HepG2 (cell line): Measurements from ENCODE around the gene TMEM41A. TPM values are rescaled to one million over a fixed set of nuclear protein-coding genes. Genes with fewer than 3 reads are reported as not detected.
"Not testable (repeated sequence)": the region's sequence is repeated elsewhere in the genome, so short reads cannot be mapped to it uniquely, and the experiment has no call there.

ENCODE experiments used
- ATAC-seq: fragments of 200-7000 bp; cut with Tn5 transposase; 3 replicates; pipeline ENCODE4 v1.9.1; 2020; ENCODE audit warnings: mild to moderate bottlenecking, moderate library complexity
- BruUV-seq: library from RNA; stranded (reverse); fragments of 400-500 nt; replicated peaks from 2 replicates; lab custom pipeline; 2021; lab: Mats Ljungman, UMichigan
- CTCF ChIA-PET: fragments of 300-600 bp; formaldehyde crosslinking; extraction: SDS; loops from one replicate; lab custom pipeline; 2021; ENCODE audit warnings: low total read pairs, inconsistent platforms, low intra/inter-chr PET ratio; lab: Yijun Ruan, JAX
- POLR2A ChIA-PET: fragments of 350-600 bp; sonication (Branson Sonifier 250); formaldehyde crosslinking; loops from one replicate; lab custom pipeline; 2020; ENCODE audit warnings: antibody characterized with exemption, inconsistent platforms; lab: Yijun Ruan, JAX
- DNase-seq: peaks from one replicate; pipeline ENCODE4 v3.0.0-alpha.2; 2015; ENCODE audit warnings: low spot score
- FAIRE-seq: peaks from 3 replicates; lab custom pipeline; 2011; peaks lifted over from hg19 to GRCh38; lab: Jason Lieb, UNC
- H2AFZ ChIP-seq: one replicate; pipeline ENCODE4 v1.6.1; 2011; ENCODE audit warnings: low read length, inconsistent platforms
- H3K27ac ChIP-seq: fragments of 300-600 bp; 3 replicates; pipeline ENCODE4 v1.8.0; 2011; ENCODE audit warnings: mixed run types, mild to moderate bottlenecking, mixed read lengths, low read length, inconsistent platforms; ENCODE audit not compliant: insufficient read depth; ENCODE audit errors: extremely low read length
- H3K27me3 ChIP-seq, 2 experiments: fragments of 200-600 bp in 1 of 2; 2 replicates in 1 of 2; 3 replicates in 1 of 2; pipeline versions ENCODE4 v1.6.0 to v1.8.0; 2011; ENCODE audit warnings: low read length in 2 of 2, mild to moderate bottlenecking in 2 of 2, moderate library complexity in 2 of 2, inconsistent platforms in 1 of 2; ENCODE audit not compliant: insufficient read depth in 2 of 2, control insufficient read depth in 1 of 2
- H3K36me3 ChIP-seq, 2 experiments: fragments of 200-600 bp in 1 of 2; replicated peaks in 1 of 2; 2 replicates in 1 of 2; 3 replicates in 1 of 2; pipeline versions ENCODE4 v1.5.1 to v1.8.0; 2011; ENCODE audit warnings: low read length in 2 of 2, inconsistent platforms in 1 of 2; ENCODE audit not compliant: insufficient read depth in 2 of 2, control insufficient read depth in 1 of 2
- H3K4me1 ChIP-seq: 2 replicates; pipeline ENCODE4 v1.5.1; 2012; ENCODE audit warnings: low read length, inconsistent platforms; ENCODE audit not compliant: insufficient read depth
- H3K4me2 ChIP-seq: 2 replicates; pipeline ENCODE4 v1.6.0; 2011; ENCODE audit warnings: low read depth, low read length, inconsistent platforms
- H3K4me3 ChIP-seq, 3 experiments: fragments of 200-600 bp in 1 of 3; sonication (generic), shearing (Covaris generic) in 1 of 3; replicated peaks in 1 of 3; 2 replicates each; pipeline ENCODE4 v1.5.1; 2011 to 2016; ENCODE audit warnings: low read length in 3 of 3, inconsistent platforms in 2 of 3, low read depth in 2 of 3, mild to moderate bottlenecking in 2 of 3, control low read depth in 1 of 3, mixed read lengths in 1 of 3; ENCODE audit not compliant: insufficient read depth in 1 of 3
- H3K79me2 ChIP-seq: one replicate; pipeline ENCODE4 v1.6.1; 2011; ENCODE audit warnings: low read length, inconsistent platforms; ENCODE audit not compliant: insufficient read depth
- H3K9ac ChIP-seq: 2 replicates; pipeline ENCODE4 v1.6.0; 2011; ENCODE audit warnings: mild to moderate bottlenecking, low read depth, low read length, inconsistent platforms; ENCODE audit not compliant: insufficient read depth
- H3K9me3 ChIP-seq: 2 replicates; pipeline ENCODE4 v1.5.1; 2012; ENCODE audit warnings: mild to moderate bottlenecking, low read length
- H4K20me1 ChIP-seq: 2 replicates; pipeline ENCODE4 v1.6.0; 2011; ENCODE audit warnings: inconsistent platforms, mild to moderate bottlenecking, low read length, moderate library complexity; ENCODE audit not compliant: insufficient read depth
- CREB1 ChIP-seq, 2 experiments: fragments of 450-650 bp in 1 of 2; IDR thresholded peaks; 2 replicates each; pipeline ENCODE4 v1.6.1; 2016 to 2017; ENCODE audit warnings: control low read depth in 1 of 2, mild to moderate bottlenecking in 1 of 2, missing compliant biosample characterization in 1 of 2, missing genetic modification characterization in 1 of 2
- ELF4 ChIP-seq: sonication (generic); formaldehyde crosslinking; IDR thresholded peaks from 2 replicates; pipeline ENCODE4 v1.5.0; 2020; ENCODE audit warnings: missing genetic modification reagents, mild to moderate bottlenecking, moderate library complexity, borderline replicate concordance
- KDM1A ChIP-seq: IDR thresholded peaks from 2 replicates; pipeline ENCODE4 v1.6.1; 2016; ENCODE audit warnings: missing compliant biosample characterization
- KDM5B ChIP-seq: sonication (generic); formaldehyde crosslinking; IDR thresholded peaks from 2 replicates; pipeline ENCODE4 v1.4.0; 2020; ENCODE audit warnings: missing genetic modification reagents, mild to moderate bottlenecking, borderline replicate concordance
- NCOA1 ChIP-seq: sonication (generic); formaldehyde crosslinking; IDR thresholded peaks from 2 replicates; pipeline ENCODE4 v1.9.0; 2021; ENCODE audit warnings: missing genetic modification reagents
- NFIB ChIP-seq: sonication (generic); formaldehyde crosslinking; IDR thresholded peaks from 2 replicates; pipeline ENCODE4 v1.9.0; 2021; ENCODE audit warnings: missing genetic modification reagents, mild to moderate bottlenecking, borderline replicate concordance
- RFXAP ChIP-seq: sonication (generic); formaldehyde crosslinking; IDR thresholded peaks from 2 replicates; pipeline ENCODE4 v1.4.0; 2020; ENCODE audit warnings: missing genetic modification reagents, borderline replicate concordance
- SKI ChIP-seq: fragments of 450-650 bp; IDR thresholded peaks from one replicate; pipeline ENCODE4 v1.6.1; 2018; ENCODE audit warnings: mild to moderate bottlenecking; ENCODE audit not compliant: partially characterized antibody
- ZFP82 ChIP-seq: sonication (generic); formaldehyde crosslinking; IDR thresholded peaks from 2 replicates; pipeline ENCODE4 v1.5.1; 2020; ENCODE audit warnings: mild to moderate bottlenecking, missing genetic modification reagents, borderline replicate concordance
- ZNF629 ChIP-seq: sonication (generic); formaldehyde crosslinking; conservative IDR thresholded peaks from 2 replicates; pipeline ENCODE4 v1.5.0; 2020; ENCODE audit warnings: missing genetic modification reagents
- ZNF652 ChIP-seq: IDR thresholded peaks from 2 replicates; pipeline ENCODE4 v1.6.1; 2016; ENCODE audit warnings: low read depth, borderline replicate concordance
- WGBS: methylation state at CpG from one replicate; pipeline ENCODE4 v1.1.6; 2017; ENCODE audit warnings: low lambda C conversion rate; 5-methylcytosine and 5-hydroxymethylcytosine counted together
- in situ Hi-C: cut with HindIII; loops from 2 replicates; pipeline ENCODE4 v1.10.0; 2017; ENCODE audit warnings: low pct_unique_long_range_greater_than_20kb; ENCODE audit not compliant: extremely low pct_ligation_motif_present
- intact Hi-C: fragments of 100-400 bp; cut with micrococcal nuclease; formaldehyde crosslinking; loops from one replicate; pipeline ENCODE4 v1.10.0; 2022; ENCODE audit not compliant: unreplicated experiment
- polyA plus RNA-seq, 8 experiments: library from polyadenylated mRNA; depleted of rRNA in 3 of 8; stranded (reverse) in 7 of 8; unstranded in 1 of 8; fragments of >200 nt; fragmentation: Illumina TruSeq in 4 of 8; extraction: Trizol in 4 of 8; gene quantifications; 2 replicates each; pipeline versions ENCODE4 v1.2.1 to v1.2.3, GENCODE V29; 2011 to 2016; ENCODE audit warnings: low read depth in 4 of 8, missing spikeins in 1 of 8, mixed read lengths in 1 of 8; ENCODE audit not compliant: insufficient read depth in 1 of 8
- total RNA-seq, 5 experiments: library from RNA; depleted of rRNA; stranded (reverse); fragments of >200 nt; fragmentation: Illumina TruSeq; extraction: Trizol; gene quantifications; 2 replicates each; pipeline ENCODE4 v1.2.3, GENCODE V29; 2016; ENCODE audit warnings: low read depth in 1 of 5
- TF ChIP-seq, protein P1 (sequence below): sonication (generic); formaldehyde crosslinking; IDR thresholded peaks from 2 replicates; pipeline ENCODE4 v1.4.0; 2020; ENCODE audit warnings: missing genetic modification reagents
- TF ChIP-seq, protein P2 (sequence below): sonication (generic); formaldehyde crosslinking; IDR thresholded peaks from 2 replicates; pipeline ENCODE4 v1.4.0; 2020; ENCODE audit warnings: mild to moderate bottlenecking, missing genetic modification reagents
- TF ChIP-seq, protein P3 (sequence below): IDR thresholded peaks from 2 replicates; pipeline ENCODE4 v1.6.1; 2016; ENCODE audit warnings: control low read depth

TMEM41A gene
- total and polyA plus RNA-seq, 2 of the 13 experiments (the other 11 are each of a cell fraction or from before 2014, with no cell fraction given) = 30.0 to 40.0 TPM

DNA sequence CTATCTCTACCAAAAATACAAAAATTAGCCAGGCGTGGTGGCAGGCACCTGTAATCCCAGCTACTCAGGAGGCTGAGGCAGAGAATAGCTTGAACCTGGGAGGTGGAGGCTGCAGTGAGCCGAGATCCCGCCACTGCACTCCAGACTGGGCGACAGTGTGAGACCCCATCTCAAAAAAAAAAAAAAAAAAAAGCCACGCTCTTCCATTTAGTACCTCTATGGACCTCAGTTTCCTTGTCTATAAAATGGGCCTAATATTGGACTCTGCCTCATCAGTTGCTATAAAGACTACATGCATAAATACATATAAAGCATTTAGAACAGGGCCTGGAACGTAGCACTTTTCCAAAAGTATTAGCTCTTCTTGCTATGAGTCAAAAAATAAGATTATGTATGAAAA, 23.9 kb downstream of the TMEM41A start:
- H3K4me2 ChIP-seq, POLR2A ChIA-PET, H4K20me1 ChIP-seq, H3K9ac ChIP-seq, H3K9me3 ChIP-seq, ATAC-seq, H2AFZ ChIP-seq, CTCF ChIA-PET, H3K4me3 ChIP-seq, intact Hi-C loops, H3K27ac ChIP-seq, DNase-seq, H3K79me2 ChIP-seq, BruUV-seq, in situ Hi-C loops, H3K27me3 ChIP-seq, FAIRE-seq, H3K4me1 ChIP-seq: not testable (repeated sequence)
- H3K36me3 ChIP-seq = peaks cover 12 to 50% of the 10 kb centered on the region in 2 experiments
- WGBS = 98% methylated on average over 6 of the region's 6 CpGs
- peak; percentile 46 for TF ChIP-seq ZNF629

DNA sequence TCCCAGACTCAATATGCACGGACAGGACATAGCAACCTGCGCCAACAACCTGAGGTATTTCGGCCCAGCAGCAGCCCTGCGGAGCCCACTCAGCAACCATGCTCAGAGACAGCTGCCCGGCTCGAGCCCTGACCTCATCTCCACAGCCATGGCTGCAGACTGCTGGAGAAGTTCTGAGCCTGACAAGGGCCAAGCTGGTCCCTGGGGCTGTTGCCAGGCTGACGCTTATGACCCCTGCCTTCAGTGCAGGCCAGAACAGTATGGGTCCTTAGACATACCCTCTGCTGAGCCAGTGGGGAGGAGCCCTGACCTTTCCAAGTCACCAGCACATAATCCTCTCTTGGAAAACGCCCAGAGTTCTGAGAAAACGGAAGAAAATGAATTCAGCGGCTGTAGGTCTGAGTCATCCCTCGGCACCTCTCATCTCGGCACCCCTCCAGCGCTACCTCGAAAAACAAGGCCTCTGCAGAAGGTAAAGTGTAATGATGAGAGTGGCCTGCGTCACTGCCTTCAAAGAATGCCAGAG, 25.5 kb downstream of the TMEM41A start:
- Histone ChIP-seq H3K9me3 (no peaks in the 10 kb centered on the region), H3K27me3 (no peaks in the 10 kb centered on the region), H2AFZ (no peak overlapping the region), H3K4me1 (no peaks in the 10 kb centered on the region), H3K79me2 (no peaks in the 10 kb centered on the region), H3K9ac (no peak overlapping the region), H3K36me3 (peaks cover 13 to 57% of the 10 kb centered on the region in 2 experiments), H4K20me1 (no peaks in the 10 kb centered on the region; the same call in 1 of the 2 replicates), H3K4me3 (no peak overlapping the region), H3K27ac (no peak overlapping the region), H3K4me2 (no peak overlapping the region)
- BruUV-seq = no TSS peak
- no peak for DNase-seq
- no peak for FAIRE-seq
- intact Hi-C loops (no loop called here), in situ Hi-C loops (no loop called here)
- ATAC-seq = no peak
- CTCF ChIA-PET = no interaction called here
- WGBS = 96% methylated on average over 12 of the region's 15 CpGs
- POLR2A ChIA-PET = no interaction called here
- TF ChIP-seq ZFP82 = no peak
- TF ChIP-seq ZNF652 (CRISPR knock-in tag) = no peak
- TF ChIP-seq SKI = no peak
- TF ChIP-seq ELF4 = no peak
- no peak for TF ChIP-seq KDM5B (CRISPR knock-in tag)
- TF ChIP-seq, protein P1, sequence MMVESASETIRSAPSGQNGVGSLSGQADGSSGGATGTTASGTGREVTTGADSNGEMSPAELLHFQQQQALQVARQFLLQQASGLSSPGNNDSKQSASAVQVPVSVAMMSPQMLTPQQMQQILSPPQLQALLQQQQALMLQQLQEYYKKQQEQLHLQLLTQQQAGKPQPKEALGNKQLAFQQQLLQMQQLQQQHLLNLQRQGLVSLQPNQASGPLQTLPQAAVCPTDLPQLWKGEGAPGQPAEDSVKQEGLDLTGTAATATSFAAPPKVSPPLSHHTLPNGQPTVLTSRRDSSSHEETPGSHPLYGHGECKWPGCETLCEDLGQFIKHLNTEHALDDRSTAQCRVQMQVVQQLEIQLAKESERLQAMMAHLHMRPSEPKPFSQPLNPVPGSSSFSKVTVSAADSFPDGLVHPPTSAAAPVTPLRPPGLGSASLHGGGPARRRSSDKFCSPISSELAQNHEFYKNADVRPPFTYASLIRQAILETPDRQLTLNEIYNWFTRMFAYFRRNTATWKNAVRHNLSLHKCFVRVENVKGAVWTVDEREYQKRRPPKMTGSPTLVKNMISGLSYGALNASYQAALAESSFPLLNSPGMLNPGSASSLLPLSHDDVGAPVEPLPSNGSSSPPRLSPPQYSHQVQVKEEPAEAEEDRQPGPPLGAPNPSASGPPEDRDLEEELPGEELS (CRISPR knock-in tag) = no peak
- no peak for TF ChIP-seq NCOA1 (CRISPR knock-in tag)
- TF ChIP-seq KDM1A (CRISPR knock-in tag) = no peak
- no peak for TF ChIP-seq CREB1 (IDR thresholded peaks at IDR 0.05)
- TF ChIP-seq CREB1 (CRISPR knock-in tag; IDR thresholded peaks at IDR 0.05) = no peak
- TF ChIP-seq, protein P2, sequence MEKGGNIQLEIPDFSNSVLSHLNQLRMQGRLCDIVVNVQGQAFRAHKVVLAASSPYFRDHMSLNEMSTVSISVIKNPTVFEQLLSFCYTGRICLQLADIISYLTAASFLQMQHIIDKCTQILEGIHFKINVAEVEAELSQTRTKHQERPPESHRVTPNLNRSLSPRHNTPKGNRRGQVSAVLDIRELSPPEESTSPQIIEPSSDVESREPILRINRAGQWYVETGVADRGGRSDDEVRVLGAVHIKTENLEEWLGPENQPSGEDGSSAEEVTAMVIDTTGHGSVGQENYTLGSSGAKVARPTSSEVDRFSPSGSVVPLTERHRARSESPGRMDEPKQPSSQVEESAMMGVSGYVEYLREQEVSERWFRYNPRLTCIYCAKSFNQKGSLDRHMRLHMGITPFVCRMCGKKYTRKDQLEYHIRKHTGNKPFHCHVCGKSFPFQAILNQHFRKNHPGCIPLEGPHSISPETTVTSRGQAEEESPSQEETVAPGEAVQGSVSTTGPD (CRISPR knock-in tag) = no peak
- TF ChIP-seq, protein P3, sequence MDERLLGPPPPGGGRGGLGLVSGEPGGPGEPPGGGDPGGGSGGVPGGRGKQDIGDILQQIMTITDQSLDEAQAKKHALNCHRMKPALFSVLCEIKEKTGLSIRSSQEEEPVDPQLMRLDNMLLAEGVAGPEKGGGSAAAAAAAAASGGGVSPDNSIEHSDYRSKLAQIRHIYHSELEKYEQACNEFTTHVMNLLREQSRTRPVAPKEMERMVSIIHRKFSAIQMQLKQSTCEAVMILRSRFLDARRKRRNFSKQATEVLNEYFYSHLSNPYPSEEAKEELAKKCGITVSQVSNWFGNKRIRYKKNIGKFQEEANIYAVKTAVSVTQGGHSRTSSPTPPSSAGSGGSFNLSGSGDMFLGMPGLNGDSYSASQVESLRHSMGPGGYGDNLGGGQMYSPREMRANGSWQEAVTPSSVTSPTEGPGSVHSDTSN (CRISPR knock-in tag) = no peak
- no peak for TF ChIP-seq NFIB (CRISPR knock-in tag)
- no peak for TF ChIP-seq RFXAP
